Measurements from ENCODE around the gene SPINK9.

Gene SPINK9

GRCh38 chr5:148335259-148335658, at the start of gene SPINK9:
SPINK9 (plus strand) TSS chr5:148335559; CDS start chr5:148335614, 55 bp downstream.
- DNase-seq = no peak

- DNase-seq = peak; percentile 30
Measured at GRCh38 chr5:148290271-148291195, 44.8 kb upstream of the SPINK9 start.

- DNase-seq = no peak
Measured at GRCh38 chr5:148297731-148298130, 37.6 kb upstream of the SPINK9 start.

GRCh38 chr5:148306446-148306845, 28.9 kb upstream of the SPINK9 start:
- DNase-seq = no peak

GRCh38 chr5:148309019-148309418, 26.3 kb upstream of the SPINK9 start:
- no peak for DNase-seq

GRCh38 chr5:148309746-148310145, 25.6 kb upstream of the SPINK9 start:
- DNase-seq = no peak

GRCh38 chr5:148311484-148311883, 23.9 kb upstream of the SPINK9 start:
- DNase-seq = no peak

- no peak for DNase-seq
Measured at GRCh38 chr5:148312153-148312552, 23.2 kb upstream of the SPINK9 start, which contains the start of gene SPINK7. SPINK7 (plus strand) TSS chr5:148312423; CDS start chr5:148312484, 61 bp downstream.

GRCh38 chr5:148314187-148314586, 21.2 kb upstream of the SPINK9 start:
- no peak for DNase-seq

GRCh38 chr5:148314731-148315130, 20.6 kb upstream of the SPINK9 start:
- no peak for DNase-seq

- DNase-seq = peak; percentile 62
Measured at GRCh38 chr5:148320011-148320963, 15.1 kb upstream of the SPINK9 start.

- DNase-seq = no peak
Measured at GRCh38 chr5:148333262-148333849, 2.0 kb upstream of the SPINK9 start.

GRCh38 chr5:148336704-148337435, 1.5 kb downstream of the SPINK9 start:
- no peak for DNase-seq

- no peak for DNase-seq
Measured at GRCh38 chr5:148342371-148343045, 7.1 kb downstream of the SPINK9 start.

GRCh38 chr5:148343046-148343407, 7.7 kb downstream of the SPINK9 start:
- no peak for DNase-seq

GRCh38 chr5:148343603-148344487, 8.5 kb downstream of the SPINK9 start:
- DNase-seq = no peak

- DNase-seq = no peak
Measured at GRCh38 chr5:148347706-148348105, 12.3 kb downstream of the SPINK9 start.

GRCh38 chr5:148352696-148353095, 17.3 kb downstream of the SPINK9 start:
- no peak for DNase-seq

GRCh38 chr5:148353634-148354033, 18.3 kb downstream of the SPINK9 start:
- DNase-seq = no peak

- no peak for DNase-seq
Measured at GRCh38 chr5:148364343-148364742, 29.0 kb downstream of the SPINK9 start.

GRCh38 chr5:148368299-148368698, 32.9 kb downstream of the SPINK9 start:
- no peak for DNase-seq
